Gastroesophageal sphincter (tissue), 4 donors: ENCODE data around the gene PTPRG. TPM values are rescaled to one million over a fixed set of nuclear protein-coding genes. Genes with fewer than 3 reads are reported as not detected.

Experiments
- ATAC-seq: fragments of 150-250 bp; one replicate; pipeline ENCODE4 v1.9.1; 2016; ENCODE audit warnings: mild to moderate bottlenecking, moderate library complexity
- H3K27ac ChIP-seq, 4 donors: fragments of 200-600 bp; sonication (generic) in 3 of 4; 1 replicate in 3 of 4; 2 replicates in 1 of 4; pipeline ENCODE4 v1.5.1; 2016 to 2019
- H3K27me3 ChIP-seq: fragments of 200-600 bp; sonication (generic); one replicate; pipeline ENCODE4 v1.5.1; 2019
- H3K36me3 ChIP-seq, 2 donors: fragments of 200-600 bp; sonication (generic); one replicate each; pipeline ENCODE4 v1.5.1; 2019; ENCODE audit warnings: control low read depth in 1 of 2
- H3K4me1 ChIP-seq, 3 donors: fragments of 200-600 bp; sonication (generic); 1 replicate in 2 of 3; 2 replicates in 1 of 3; pipeline ENCODE4 v1.5.1; 2016 to 2019; ENCODE audit warnings: control low read depth in 2 of 3
- H3K4me3 ChIP-seq, 2 donors: fragments of 200-600 bp; sonication (generic); one replicate each; pipeline ENCODE4 v1.5.1; 2019; ENCODE audit warnings: mild to moderate bottlenecking in 1 of 2, moderate library complexity in 1 of 2
- H3K9me3 ChIP-seq, 3 donors: fragments of 200-600 bp; sonication (generic); one replicate each; pipeline ENCODE4 v1.5.1; 2017 to 2019; ENCODE audit warnings: control low read depth in 2 of 3
- CTCF ChIP-seq, 4 experiments: fragments of 200-600 bp in 2 of 4; fragments of 450-650 bp in 2 of 4; sonication (generic) in 1 of 4; IDR thresholded peaks; one replicate each; pipeline ENCODE4 v1.5.1; 2017 to 2019; ENCODE audit warnings: antibody characterized with exemption in 4 of 4, mild to moderate bottlenecking in 2 of 4, moderate library complexity in 2 of 4
- EP300 ChIP-seq: sonication (generic); formaldehyde crosslinking; IDR thresholded peaks from one replicate; pipeline ENCODE4 v1.6.1; 2017; ENCODE audit warnings: antibody characterized with exemption, mild to moderate bottlenecking
- POLR2A ChIP-seq, 2 donors: fragments of 450-650 bp; IDR thresholded peaks; one replicate each; pipeline ENCODE4 v1.6.1; 2017; ENCODE audit warnings: antibody characterized with exemption in 2 of 2, mild to moderate bottlenecking in 2 of 2, moderate library complexity in 1 of 2
- POLR2AphosphoS5 ChIP-seq: sonication (generic); formaldehyde crosslinking; IDR thresholded peaks from one replicate; pipeline ENCODE4 v1.6.1; 2017; ENCODE audit warnings: antibody characterized with exemption
- WGBS, 2 donors: methylation state at CpG; one replicate each; pipeline ENCODE4 v1.1.5; 2018; ENCODE audit warnings: low coverage in 1 of 2; 5-methylcytosine and 5-hydroxymethylcytosine counted together
- total RNA-seq, 4 donors: library from RNA; depleted of rRNA; stranded (reverse); fragments of >200 nt; gene quantifications; one replicate each; pipeline ENCODE4 v1.1.0, GENCODE V29; 2016

Gene PTPRG
- total RNA-seq, 4 donors from 2014 or later, result 48.7 to 81.9 (median 52.8) TPM

- ATAC-seq, result no peak
- Histone ChIP-seq H3K4me3 (no peak overlapping the region), H3K27me3 (no peaks in the 10 kb centered on the region), H3K27ac (no peak overlapping the region), H3K36me3 (no peaks in the 10 kb centered on the region), H3K4me1 (peaks cover 0 to 39% (median 6%) of the 10 kb centered on the region in 3 donors), H3K9me3 (no peaks in the 10 kb centered on the region)
- TF ChIP-seq CTCF (IDR thresholded peaks at IDR 0.05) (no peak), EP300 (no peak), POLR2A (IDR thresholded peaks at IDR 0.05) (no peak), POLR2AphosphoS5 (no peak)
- WGBS, 2 donors, result 75% methylated on average over 2 of the region's 2 CpGs; no CpG with 5 or more reads in 1 of the 2 donors
Observed at GRCh38 chr3:61866153-61866542, 304.8 kb downstream of the PTPRG start.

GRCh38 chr3:61866961-61867461, 305.6 kb downstream of the PTPRG start:
- Histone ChIP-seq H3K4me3 (no peak overlapping the region), H3K4me1 (peaks cover 1 to 47% (median 6%) of the 10 kb centered on the region in 3 donors), H3K27ac (no peak overlapping the region), H3K27me3 (no peaks in the 10 kb centered on the region), H3K9me3 (no peaks in the 10 kb centered on the region), H3K36me3 (no peaks in the 10 kb centered on the region)
- TF ChIP-seq POLR2AphosphoS5 (no peak), POLR2A (IDR thresholded peaks at IDR 0.05) (no peak), CTCF (IDR thresholded peaks at IDR 0.05) (no peak), EP300 (no peak)
- no peak for ATAC-seq
- 96 to 98% methylated on average over 4 to 6 of the region's 7 CpGs for WGBS, 2 donors

GRCh38 chr3:61868499-61868898, 307.1 kb downstream of the PTPRG start:
- Histone ChIP-seq H3K4me1 (peaks cover 0 to 42% (median 4%) of the 10 kb centered on the region in 3 donors), H3K9me3 (no peaks in the 10 kb centered on the region), H3K27ac (no peak overlapping the region), H3K27me3 (no peaks in the 10 kb centered on the region), H3K36me3 (no peaks in the 10 kb centered on the region), H3K4me3 (no peak overlapping the region)
- no peak for ATAC-seq
- TF ChIP-seq POLR2AphosphoS5 (no peak), POLR2A (IDR thresholded peaks at IDR 0.05) (no peak), CTCF (IDR thresholded peaks at IDR 0.05) (no peak), EP300 (no peak)
- 71% methylated on average over 1 of the region's 1 CpG; no CpG with 5 or more reads in 1 of the 2 donors for WGBS, 2 donors

- H3K27me3 ChIP-seq, result no peaks in the 10 kb centered on the region
- H3K27ac ChIP-seq, result no peak overlapping the region
- peaks cover 0 to 44% (median 4%) of the 10 kb centered on the region in 3 donors for H3K4me1 ChIP-seq
- ATAC-seq, result no peak
- no peaks in the 10 kb centered on the region for H3K36me3 ChIP-seq
- WGBS, 2 donors, result 83 to 85% methylated on average over 4 to 5 of the region's 6 CpGs
- TF ChIP-seq POLR2A (IDR thresholded peaks at IDR 0.05) (no peak), CTCF (IDR thresholded peaks at IDR 0.05) (no peak), EP300 (no peak), POLR2AphosphoS5 (no peak)
- H3K9me3 ChIP-seq, result no peaks in the 10 kb centered on the region
- H3K4me3 ChIP-seq, result no peak overlapping the region
Observed at GRCh38 chr3:61869371-61869770, 308.0 kb downstream of the PTPRG start.

- Histone ChIP-seq H3K27ac (peak overlapping the region in 2 of 4 donors; percentile 21 to 31), H3K9me3 (no peaks in the 10 kb centered on the region), H3K36me3 (no peaks in the 10 kb centered on the region), H3K4me1 (peaks cover 0 to 47% (median 7%) of the 10 kb centered on the region in 3 donors), H3K27me3 (no peaks in the 10 kb centered on the region), H3K4me3 (no peak overlapping the region)
- no peak for ATAC-seq
- TF ChIP-seq POLR2AphosphoS5 (no peak), EP300 (no peak), CTCF (IDR thresholded peaks at IDR 0.05) (no peak), POLR2A (IDR thresholded peaks at IDR 0.05) (no peak)
- WGBS, 2 donors, result 58% methylated on average over 2 of the region's 2 CpGs; no CpG with 5 or more reads in 1 of the 2 donors
Observed at GRCh38 chr3:61871644-61872043, 310.3 kb downstream of the PTPRG start.
